HEK293 (cell line): Measurements from ENCODE around the gene PCDH9.

Experiments
- GLIS1 ChIP-seq: fragments of 450-650 bp; formaldehyde crosslinking; IDR thresholded peaks from 2 replicates; pipeline ENCODE4 v1.5.1; 2016; ENCODE audit warnings: missing biosample characterization, missing genetic modification characterization
- MEIS1 ChIP-seq: sonication (generic); formaldehyde crosslinking; IDR thresholded peaks from 2 replicates; pipeline ENCODE4 v1.8.1; 2022; ENCODE audit warnings: missing genetic modification reagents, mild to moderate bottlenecking, borderline replicate concordance
- PRDM1 ChIP-seq: fragments of 450-650 bp; formaldehyde crosslinking; IDR thresholded peaks from 2 replicates; pipeline ENCODE4; 2016; ENCODE audit warnings: missing biosample characterization, missing genetic modification characterization
- ZEB2 ChIP-seq: fragments of 450-650 bp; formaldehyde crosslinking; IDR thresholded peaks from 2 replicates; pipeline ENCODE4 v1.5.1; 2016; ENCODE audit warnings: missing biosample characterization, missing genetic modification characterization
- ZNF10 ChIP-seq: fragments of 450-650 bp; formaldehyde crosslinking; IDR thresholded peaks from 2 replicates; pipeline ENCODE4 v1.5.1; 2017; ENCODE audit warnings: missing biosample characterization, missing genetic modification characterization
- ZNF223 ChIP-seq: fragments of 450-650 bp; formaldehyde crosslinking; IDR thresholded peaks from 2 replicates; pipeline ENCODE4 v1.5.1; 2016; ENCODE audit warnings: missing biosample characterization, missing genetic modification characterization
- ZNF23 ChIP-seq: fragments of 450-650 bp; formaldehyde crosslinking; IDR thresholded peaks from 2 replicates; pipeline ENCODE4 v1.5.1; 2016; ENCODE audit warnings: missing biosample characterization, missing genetic modification characterization, borderline replicate concordance
- ZNF24 ChIP-seq: fragments of 450-650 bp; formaldehyde crosslinking; IDR thresholded peaks from 2 replicates; pipeline ENCODE4 v1.5.1; 2016; ENCODE audit warnings: missing biosample characterization, missing genetic modification characterization
- ZNF324 ChIP-seq: fragments of 450-650 bp; formaldehyde crosslinking; IDR thresholded peaks from 2 replicates; pipeline ENCODE4 v1.5.1; 2016; ENCODE audit warnings: missing biosample characterization, missing genetic modification characterization
- ZNF354C ChIP-seq: fragments of 450-650 bp; formaldehyde crosslinking; IDR thresholded peaks from 2 replicates; pipeline ENCODE4 v1.5.1; 2016; ENCODE audit warnings: missing biosample characterization, missing genetic modification characterization, low read depth, borderline replicate concordance
- ZNF37A ChIP-seq: fragments of 450-650 bp; IDR thresholded peaks from 2 replicates; pipeline ENCODE4 v1.5.1; 2018; ENCODE audit warnings: missing biosample characterization, missing genetic modification characterization
- ZNF521 ChIP-seq: fragments of 450-650 bp; formaldehyde crosslinking; IDR thresholded peaks from 2 replicates; pipeline ENCODE4 v1.5.1; 2017; ENCODE audit warnings: missing biosample characterization, mild to moderate bottlenecking, missing genetic modification characterization
- ZNF548 ChIP-seq: fragments of 450-650 bp; formaldehyde crosslinking; IDR thresholded peaks from 2 replicates; pipeline ENCODE4 v1.5.1; 2016; ENCODE audit warnings: missing biosample characterization, missing genetic modification characterization
- ZNF555 ChIP-seq: fragments of 450-650 bp; formaldehyde crosslinking; conservative IDR thresholded peaks from 2 replicates; pipeline ENCODE4 v1.5.1; 2017; ENCODE audit warnings: missing biosample characterization, mild to moderate bottlenecking, missing genetic modification characterization, inconsistent platforms
- ZNF561 ChIP-seq: fragments of 450-650 bp; IDR thresholded peaks from 2 replicates; pipeline ENCODE4 v1.5.1; 2018; ENCODE audit warnings: missing biosample characterization, missing genetic modification characterization, borderline replicate concordance
- ZNF621 ChIP-seq: fragments of 450-650 bp; formaldehyde crosslinking; IDR thresholded peaks from 2 replicates; pipeline ENCODE4 v1.5.1; 2017; ENCODE audit warnings: missing biosample characterization, missing genetic modification characterization
- ZNF624 ChIP-seq: fragments of 450-650 bp; formaldehyde crosslinking; IDR thresholded peaks from 2 replicates; pipeline ENCODE4 v1.5.1; 2017; ENCODE audit warnings: missing biosample characterization, missing genetic modification characterization
- ZNF664 ChIP-seq: fragments of 450-650 bp; formaldehyde crosslinking; IDR thresholded peaks from 2 replicates; pipeline ENCODE4 v1.5.1; 2016; ENCODE audit warnings: missing biosample characterization, missing genetic modification characterization
- ZNF785 ChIP-seq: fragments of 450-650 bp; formaldehyde crosslinking; IDR thresholded peaks from 2 replicates; pipeline ENCODE4 v1.5.1; 2016; ENCODE audit warnings: missing biosample characterization, missing genetic modification characterization
- ZNF791 ChIP-seq: fragments of 450-650 bp; formaldehyde crosslinking; IDR thresholded peaks from 2 replicates; pipeline ENCODE4 v1.5.1; 2016; ENCODE audit warnings: missing biosample characterization, missing genetic modification characterization
- ZNF792 ChIP-seq: fragments of 450-650 bp; formaldehyde crosslinking; IDR thresholded peaks from 2 replicates; pipeline ENCODE4 v1.5.1; 2016; ENCODE audit warnings: missing biosample characterization, missing genetic modification characterization
- TF ChIP-seq, protein P1 (sequence below): fragments of 450-650 bp; formaldehyde crosslinking; IDR thresholded peaks from 2 replicates; pipeline ENCODE4 v1.5.1; 2017; ENCODE audit warnings: missing biosample characterization, missing genetic modification characterization
- TF ChIP-seq, protein P2 (sequence below): fragments of 450-650 bp; formaldehyde crosslinking; IDR thresholded peaks from 2 replicates; pipeline ENCODE4 v1.5.1; 2017; ENCODE audit warnings: missing biosample characterization, missing genetic modification characterization
- TF ChIP-seq, protein P3 (sequence below): fragments of 450-650 bp; formaldehyde crosslinking; IDR thresholded peaks from 2 replicates; pipeline ENCODE4 v1.5.1; 2016; ENCODE audit warnings: missing biosample characterization, missing genetic modification characterization
- TF ChIP-seq, protein P4 (sequence below): fragments of 450-650 bp; IDR thresholded peaks from 2 replicates; pipeline ENCODE4 v1.5.1; 2018; ENCODE audit warnings: missing biosample characterization, missing genetic modification characterization
- TF ChIP-seq, protein P5 (sequence below): fragments of 450-650 bp; formaldehyde crosslinking; conservative IDR thresholded peaks from 2 replicates; pipeline ENCODE4 v1.5.1; 2016; ENCODE audit warnings: low read depth, missing biosample characterization, missing genetic modification characterization

Gene PCDH9

DNA sequence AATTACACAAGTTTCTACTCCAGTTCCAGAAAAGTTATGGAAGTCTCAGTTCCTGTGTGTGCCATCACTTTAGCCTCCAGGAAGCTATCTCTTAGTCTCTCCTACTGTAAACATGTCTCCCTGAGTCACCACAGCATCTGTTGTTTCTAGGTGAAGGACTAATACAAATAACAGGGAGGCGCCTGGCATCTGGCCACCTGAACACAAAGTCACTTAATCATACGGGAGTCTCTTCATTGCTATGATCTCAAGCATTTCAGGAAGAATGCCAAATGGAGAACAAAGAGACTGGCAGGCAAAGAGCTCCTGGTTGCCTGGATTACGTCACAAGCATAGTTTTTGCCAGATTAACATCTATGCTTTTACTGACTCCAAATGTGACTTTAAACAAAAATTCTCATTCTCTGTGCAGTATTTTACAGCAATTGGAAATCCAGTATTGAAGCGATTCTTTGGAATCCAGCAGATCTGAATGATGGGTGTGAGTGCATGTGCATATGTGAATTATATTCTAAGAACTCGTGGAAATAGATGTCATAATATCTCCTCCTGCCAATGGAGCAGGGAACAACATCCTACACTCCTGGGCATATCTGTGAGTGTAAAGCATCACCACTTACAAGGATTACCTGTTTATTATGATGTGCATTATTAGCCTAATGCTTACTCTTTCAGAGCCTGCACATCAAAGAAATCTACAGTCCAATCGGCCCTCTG is 572.8 kb downstream of the PCDH9 start (continued):
- TF ChIP-seq, protein P1, sequence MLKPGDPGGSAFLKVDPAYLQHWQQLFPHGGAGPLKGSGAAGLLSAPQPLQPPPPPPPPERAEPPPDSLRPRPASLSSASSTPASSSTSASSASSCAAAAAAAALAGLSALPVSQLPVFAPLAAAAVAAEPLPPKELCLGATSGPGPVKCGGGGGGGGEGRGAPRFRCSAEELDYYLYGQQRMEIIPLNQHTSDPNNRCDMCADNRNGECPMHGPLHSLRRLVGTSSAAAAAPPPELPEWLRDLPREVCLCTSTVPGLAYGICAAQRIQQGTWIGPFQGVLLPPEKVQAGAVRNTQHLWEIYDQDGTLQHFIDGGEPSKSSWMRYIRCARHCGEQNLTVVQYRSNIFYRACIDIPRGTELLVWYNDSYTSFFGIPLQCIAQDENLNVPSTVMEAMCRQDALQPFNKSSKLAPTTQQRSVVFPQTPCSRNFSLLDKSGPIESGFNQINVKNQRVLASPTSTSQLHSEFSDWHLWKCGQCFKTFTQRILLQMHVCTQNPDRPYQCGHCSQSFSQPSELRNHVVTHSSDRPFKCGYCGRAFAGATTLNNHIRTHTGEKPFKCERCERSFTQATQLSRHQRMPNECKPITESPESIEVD (tag by site-specific recombination): peak; percentile 79
- TF ChIP-seq GLIS1 (0 out of 2 replicates have a peak, but pooled peaks have one; percentile 35), ZNF621 (tag by site-specific recombination) (no peak), ZNF548 (no peak), ZNF555 (no peak), ZEB2 (tag by site-specific recombination) (peak; percentile 50; the same call in 1 of the 2 replicates), ZNF561 (tag by site-specific recombination) (0 out of 2 replicates have a peak, but pooled peaks have one; percentile 35), ZNF791 (tag by site-specific recombination) (no peak), ZNF324 (no peak), ZNF10 (tag by site-specific recombination) (peak; percentile 87), ZNF521 (tag by site-specific recombination) (no peak), PRDM1 (tag by site-specific recombination) (0 out of 2 replicates have a peak, but pooled peaks have one; percentile 5), ZNF624 (no peak), ZNF664 (tag by site-specific recombination) (0 out of 2 replicates have a peak, but pooled peaks have one; percentile 28), ZNF223 (tag by site-specific recombination) (no peak), ZNF785 (tag by site-specific recombination) (no peak), ZNF37A (tag by site-specific recombination) (no peak), ZNF24 (peak; percentile 86), ZNF354C (no peak), MEIS1 (CRISPR knock-in tag) (no peak), ZNF792 (no peak), ZNF23 (tag by site-specific recombination) (no peak)
- TF ChIP-seq, protein P2, sequence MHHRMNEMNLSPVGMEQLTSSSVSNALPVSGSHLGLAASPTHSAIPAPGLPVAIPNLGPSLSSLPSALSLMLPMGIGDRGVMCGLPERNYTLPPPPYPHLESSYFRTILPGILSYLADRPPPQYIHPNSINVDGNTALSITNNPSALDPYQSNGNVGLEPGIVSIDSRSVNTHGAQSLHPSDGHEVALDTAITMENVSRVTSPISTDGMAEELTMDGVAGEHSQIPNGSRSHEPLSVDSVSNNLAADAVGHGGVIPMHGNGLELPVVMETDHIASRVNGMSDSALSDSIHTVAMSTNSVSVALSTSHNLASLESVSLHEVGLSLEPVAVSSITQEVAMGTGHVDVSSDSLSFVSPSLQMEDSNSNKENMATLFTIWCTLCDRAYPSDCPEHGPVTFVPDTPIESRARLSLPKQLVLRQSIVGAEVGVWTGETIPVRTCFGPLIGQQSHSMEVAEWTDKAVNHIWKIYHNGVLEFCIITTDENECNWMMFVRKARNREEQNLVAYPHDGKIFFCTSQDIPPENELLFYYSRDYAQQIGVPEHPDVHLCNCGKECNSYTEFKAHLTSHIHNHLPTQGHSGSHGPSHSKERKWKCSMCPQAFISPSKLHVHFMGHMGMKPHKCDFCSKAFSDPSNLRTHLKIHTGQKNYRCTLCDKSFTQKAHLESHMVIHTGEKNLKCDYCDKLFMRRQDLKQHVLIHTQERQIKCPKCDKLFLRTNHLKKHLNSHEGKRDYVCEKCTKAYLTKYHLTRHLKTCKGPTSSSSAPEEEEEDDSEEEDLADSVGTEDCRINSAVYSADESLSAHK (tag by site-specific recombination): no peak
- TF ChIP-seq, protein P3, sequence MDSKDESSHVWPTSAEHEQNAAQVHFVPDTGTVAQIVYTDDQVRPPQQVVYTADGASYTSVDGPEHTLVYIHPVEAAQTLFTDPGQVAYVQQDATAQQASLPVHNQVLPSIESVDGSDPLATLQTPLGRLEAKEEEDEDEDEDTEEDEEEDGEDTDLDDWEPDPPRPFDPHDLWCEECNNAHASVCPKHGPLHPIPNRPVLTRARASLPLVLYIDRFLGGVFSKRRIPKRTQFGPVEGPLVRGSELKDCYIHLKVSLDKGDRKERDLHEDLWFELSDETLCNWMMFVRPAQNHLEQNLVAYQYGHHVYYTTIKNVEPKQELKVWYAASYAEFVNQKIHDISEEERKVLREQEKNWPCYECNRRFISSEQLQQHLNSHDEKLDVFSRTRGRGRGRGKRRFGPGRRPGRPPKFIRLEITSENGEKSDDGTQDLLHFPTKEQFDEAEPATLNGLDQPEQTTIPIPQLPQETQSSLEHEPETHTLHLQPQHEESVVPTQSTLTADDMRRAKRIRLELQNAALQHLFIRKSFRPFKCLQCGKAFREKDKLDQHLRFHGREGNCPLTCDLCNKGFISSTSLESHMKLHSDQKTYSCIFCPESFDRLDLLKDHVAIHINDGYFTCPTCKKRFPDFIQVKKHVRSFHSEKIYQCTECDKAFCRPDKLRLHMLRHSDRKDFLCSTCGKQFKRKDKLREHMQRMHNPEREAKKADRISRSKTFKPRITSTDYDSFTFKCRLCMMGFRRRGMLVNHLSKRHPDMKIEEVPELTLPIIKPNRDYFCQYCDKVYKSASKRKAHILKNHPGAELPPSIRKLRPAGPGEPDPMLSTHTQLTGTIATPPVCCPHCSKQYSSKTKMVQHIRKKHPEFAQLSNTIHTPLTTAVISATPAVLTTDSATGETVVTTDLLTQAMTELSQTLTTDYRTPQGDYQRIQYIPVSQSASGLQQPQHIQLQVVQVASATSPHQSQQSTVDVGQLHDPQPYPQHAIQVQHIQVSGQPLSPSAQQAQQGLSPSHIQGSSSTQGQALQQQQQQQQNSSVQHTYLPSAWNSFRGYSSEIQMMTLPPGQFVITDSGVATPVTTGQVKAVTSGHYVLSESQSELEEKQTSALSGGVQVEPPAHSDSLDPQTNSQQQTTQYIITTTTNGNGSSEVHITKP (tag by site-specific recombination): peak; percentile 44; the same call in 1 of the 2 replicates
- TF ChIP-seq, protein P4, sequence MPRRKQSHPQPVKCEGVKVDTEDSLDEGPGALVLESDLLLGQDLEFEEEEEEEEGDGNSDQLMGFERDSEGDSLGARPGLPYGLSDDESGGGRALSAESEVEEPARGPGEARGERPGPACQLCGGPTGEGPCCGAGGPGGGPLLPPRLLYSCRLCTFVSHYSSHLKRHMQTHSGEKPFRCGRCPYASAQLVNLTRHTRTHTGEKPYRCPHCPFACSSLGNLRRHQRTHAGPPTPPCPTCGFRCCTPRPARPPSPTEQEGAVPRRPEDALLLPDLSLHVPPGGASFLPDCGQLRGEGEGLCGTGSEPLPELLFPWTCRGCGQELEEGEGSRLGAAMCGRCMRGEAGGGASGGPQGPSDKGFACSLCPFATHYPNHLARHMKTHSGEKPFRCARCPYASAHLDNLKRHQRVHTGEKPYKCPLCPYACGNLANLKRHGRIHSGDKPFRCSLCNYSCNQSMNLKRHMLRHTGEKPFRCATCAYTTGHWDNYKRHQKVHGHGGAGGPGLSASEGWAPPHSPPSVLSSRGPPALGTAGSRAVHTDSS (tag by site-specific recombination): no peak
- TF ChIP-seq, protein P5, sequence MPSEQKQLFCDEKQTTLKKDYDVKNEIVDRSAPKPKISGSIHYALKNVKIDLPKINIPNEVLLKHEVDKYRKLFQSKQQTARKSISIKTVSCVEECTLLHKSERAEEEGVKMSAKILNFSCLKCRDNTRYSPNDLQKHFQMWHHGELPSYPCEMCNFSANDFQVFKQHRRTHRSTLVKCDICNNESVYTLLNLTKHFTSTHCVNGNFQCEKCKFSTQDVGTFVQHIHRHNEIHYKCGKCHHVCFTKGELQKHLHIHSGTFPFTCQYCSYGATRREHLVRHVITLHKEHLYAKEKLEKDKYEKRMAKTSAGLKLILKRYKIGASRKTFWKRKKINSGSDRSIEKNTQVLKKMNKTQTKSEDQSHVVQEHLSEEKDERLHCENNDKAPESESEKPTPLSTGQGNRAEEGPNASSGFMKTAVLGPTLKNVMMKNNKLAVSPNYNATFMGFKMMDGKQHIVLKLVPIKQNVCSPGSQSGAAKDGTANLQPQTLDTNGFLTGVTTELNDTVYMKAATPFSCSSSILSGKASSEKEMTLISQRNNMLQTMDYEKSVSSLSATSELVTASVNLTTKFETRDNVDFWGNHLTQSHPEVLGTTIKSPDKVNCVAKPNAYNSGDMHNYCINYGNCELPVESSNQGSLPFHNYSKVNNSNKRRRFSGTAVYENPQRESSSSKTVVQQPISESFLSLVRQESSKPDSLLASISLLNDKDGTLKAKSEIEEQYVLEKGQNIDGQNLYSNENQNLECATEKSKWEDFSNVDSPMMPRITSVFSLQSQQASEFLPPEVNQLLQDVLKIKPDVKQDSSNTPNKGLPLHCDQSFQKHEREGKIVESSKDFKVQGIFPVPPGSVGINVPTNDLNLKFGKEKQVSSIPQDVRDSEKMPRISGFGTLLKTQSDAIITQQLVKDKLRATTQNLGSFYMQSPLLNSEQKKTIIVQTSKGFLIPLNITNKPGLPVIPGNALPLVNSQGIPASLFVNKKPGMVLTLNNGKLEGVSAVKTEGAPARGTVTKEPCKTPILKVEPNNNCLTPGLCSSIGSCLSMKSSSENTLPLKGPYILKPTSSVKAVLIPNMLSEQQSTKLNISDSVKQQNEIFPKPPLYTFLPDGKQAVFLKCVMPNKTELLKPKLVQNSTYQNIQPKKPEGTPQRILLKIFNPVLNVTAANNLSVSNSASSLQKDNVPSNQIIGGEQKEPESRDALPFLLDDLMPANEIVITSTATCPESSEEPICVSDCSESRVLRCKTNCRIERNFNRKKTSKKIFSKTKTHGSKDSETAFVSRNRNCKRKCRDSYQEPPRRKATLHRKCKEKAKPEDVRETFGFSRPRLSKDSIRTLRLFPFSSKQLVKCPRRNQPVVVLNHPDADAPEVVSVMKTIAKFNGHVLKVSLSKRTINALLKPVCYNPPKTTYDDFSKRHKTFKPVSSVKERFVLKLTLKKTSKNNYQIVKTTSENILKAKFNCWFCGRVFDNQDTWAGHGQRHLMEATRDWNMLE: peak; percentile 29; the same call in 1 of the 2 replicates
